GM04503 (cell line): Measurements from ENCODE around the gene CFAP20DC.
"Not testable (repeated sequence)": the region's sequence is repeated elsewhere in the genome, so short reads cannot be mapped to it uniquely, and the experiment has no call there.

Source experiments
- DNase-seq: peaks from one replicate; pipeline ENCODE4 v3.0.0-alpha.2; 2012; ENCODE audit warnings: low read depth

CFAP20DC gene

DNA sequence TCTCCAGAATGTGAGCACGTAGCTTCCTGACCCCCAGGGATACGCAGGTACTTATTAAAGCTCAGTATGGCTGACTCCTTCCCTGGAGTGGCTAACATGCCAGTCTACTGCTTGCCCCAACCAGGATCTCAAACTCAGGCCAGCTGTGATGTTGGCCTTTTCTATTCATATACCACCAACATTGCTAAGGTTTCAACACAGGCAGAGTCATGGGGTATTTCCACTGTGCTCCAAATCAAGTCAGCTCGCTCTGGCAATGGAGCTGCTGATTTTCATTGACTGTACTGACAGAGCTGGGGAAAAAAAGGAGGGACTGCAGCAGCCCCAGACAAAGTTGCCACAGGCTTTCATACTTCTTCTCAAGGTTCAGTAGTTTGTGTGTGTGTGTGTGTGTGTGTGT is 87.0 kb downstream of the CFAP20DC start:
- no peak for DNase-seq

DNA sequence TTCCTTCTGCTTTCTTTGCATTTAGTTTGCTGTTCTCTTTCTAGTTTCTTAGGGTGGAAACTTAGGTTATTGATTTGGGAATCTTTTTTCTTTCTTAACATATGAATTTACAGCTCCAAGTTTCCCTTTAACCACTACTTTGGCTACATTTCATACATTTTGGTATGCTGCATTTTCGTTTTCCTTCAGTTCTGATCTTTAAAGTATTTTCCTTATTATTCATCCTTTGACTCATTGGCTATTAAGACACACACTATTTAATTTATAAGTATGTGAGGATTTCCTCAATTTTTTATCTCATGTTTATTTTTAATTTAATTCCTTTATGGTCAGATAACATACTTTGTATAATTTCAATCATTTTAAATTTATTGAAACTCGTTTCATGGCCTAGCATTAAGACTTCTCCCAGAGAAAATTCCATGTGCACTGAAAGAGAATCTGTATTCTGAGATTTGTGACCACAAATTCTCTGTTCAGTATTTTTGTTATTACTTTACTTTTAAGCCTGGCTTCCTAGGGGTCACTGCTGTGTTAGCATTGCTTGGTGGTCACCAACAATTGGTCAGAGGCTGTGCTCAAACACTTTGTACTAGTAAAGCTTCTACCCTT is 87.7 kb downstream of the CFAP20DC start:
- peak; percentile 19 for DNase-seq

DNA sequence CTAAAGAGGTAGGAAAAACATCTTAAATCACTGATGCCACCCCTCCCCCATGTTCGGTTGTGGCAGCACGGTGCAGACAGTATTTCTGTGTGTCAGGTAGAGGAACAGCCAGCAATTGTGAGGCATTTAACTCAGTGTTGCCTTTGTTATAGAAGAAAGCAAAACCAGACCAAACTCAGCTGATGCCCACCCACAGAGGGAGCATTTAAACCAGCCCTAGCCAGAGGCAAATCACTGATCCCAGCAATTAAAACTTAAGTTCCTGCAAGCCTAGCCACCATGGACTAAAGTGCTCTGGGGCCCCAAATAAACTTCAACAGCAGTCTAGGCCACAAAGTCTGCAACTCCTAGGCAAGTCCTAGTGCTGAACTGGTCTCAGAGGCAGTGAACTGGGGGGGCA is 94.5 kb downstream of the CFAP20DC start:
- no peak for DNase-seq

DNA sequence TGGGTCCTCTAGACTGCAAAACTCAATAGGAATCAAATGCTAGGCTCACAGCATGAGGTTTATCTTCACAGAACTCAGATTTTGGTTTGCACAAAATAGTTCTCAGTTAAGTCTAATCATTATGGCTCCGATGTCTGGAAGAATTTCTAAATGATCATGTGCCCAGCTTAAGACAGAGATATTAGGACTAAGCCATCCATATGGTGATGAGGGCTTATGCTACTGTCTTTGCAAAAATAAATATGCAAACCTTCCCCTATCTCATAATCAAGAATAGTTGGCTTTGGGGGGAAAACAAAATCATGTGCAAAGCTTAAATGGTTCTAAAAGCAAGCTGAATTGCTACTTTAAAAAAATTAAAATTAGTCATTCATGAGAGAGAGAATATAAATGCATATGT is 96.5 kb downstream of the CFAP20DC start:
- no peak for DNase-seq

DNA sequence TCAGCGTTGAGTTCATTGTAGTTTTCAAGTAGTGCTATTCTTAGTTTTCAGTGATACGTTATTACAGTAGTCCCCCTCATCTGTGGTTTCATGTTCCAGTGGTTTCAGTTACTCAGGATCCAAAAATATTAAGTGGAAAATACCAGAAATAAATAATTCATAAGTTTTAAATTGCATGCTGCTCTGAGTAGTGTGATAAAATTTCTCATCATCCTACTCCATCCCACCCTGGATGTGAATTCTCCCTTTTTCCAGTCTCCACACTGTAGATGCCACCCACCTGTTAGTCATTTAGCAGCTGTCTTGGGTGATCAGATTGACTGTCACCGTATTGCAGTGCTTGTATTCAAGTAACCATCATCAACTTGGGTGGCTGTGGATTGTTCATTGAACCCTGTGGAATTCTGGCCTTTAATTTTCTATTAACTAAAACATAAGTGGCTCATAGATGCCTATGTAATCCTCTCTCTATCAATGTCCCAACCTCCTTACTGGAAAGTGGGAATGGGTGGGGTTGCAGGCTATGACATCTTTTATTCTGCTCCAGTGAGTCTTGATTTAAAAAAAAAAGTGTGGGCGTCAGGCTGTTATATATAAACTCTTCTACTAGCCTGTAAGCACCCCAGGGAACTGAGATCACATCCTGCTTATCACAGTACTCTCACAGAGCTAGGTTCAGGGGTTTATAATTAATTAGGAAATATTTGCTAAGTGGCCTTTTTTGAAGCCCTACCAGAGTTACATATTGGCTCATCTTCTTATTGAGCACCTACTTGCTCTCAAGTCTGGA is 97.5 kb downstream of the CFAP20DC start:
- DNase-seq = no peak

DNA sequence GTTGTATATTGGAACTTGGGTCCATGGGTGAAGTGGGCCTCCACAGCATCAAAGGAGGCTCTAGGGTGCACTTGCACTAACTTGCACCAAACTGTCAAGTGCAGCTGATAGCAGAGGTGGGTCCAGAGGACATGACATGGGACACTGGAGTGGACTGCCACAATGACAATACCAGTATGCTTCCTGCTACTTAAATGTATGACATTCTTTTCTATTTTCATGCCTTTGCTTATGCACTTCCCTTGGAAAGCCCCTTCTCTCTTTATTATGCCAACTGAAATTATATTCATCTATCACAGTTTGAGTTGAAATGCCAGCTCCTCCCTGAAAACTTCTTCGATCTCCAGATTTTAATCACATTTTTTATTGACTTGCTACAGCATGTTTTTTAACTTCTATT is 101.8 kb downstream of the CFAP20DC start:
- DNase-seq = no peak

DNA sequence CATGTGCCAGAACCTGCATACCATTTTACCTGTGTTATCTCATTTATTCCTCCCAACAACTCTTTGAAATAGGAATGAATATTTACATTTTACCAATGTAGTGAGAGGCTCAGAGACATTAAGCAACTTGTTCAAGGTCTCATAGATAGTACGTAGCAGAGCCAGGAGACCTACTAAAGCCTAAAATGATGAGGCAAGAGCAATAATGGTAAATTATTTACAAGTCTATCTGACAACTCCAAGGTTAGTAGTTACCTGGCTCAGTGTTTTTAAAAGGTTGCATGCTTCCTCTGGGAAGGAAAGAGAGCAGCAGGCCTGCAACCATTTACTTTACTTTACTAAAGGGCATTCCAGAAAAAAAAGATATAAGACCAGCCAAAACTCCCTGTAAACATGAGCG is 103.0 kb downstream of the CFAP20DC start:
- no peak for DNase-seq

DNA sequence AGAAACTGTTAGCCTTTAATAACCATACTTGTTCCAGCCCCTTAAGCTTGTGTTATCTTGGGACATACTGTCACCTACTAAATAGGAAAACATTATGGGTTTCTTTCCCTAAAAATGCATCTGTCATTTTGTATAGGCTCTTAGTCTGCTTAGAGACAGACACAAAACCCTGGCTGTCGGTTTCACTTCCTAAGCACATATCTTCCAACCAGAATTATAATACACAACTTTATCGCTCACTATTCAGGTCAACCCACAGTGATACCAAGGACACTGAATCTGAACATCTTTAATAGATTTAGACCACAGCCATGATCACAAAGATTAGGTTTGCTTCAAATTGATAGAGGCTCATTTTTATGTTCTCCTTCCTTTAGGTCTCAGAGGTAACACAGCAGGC is 111.8 kb downstream of the CFAP20DC start:
- DNase-seq = no peak

DNA sequence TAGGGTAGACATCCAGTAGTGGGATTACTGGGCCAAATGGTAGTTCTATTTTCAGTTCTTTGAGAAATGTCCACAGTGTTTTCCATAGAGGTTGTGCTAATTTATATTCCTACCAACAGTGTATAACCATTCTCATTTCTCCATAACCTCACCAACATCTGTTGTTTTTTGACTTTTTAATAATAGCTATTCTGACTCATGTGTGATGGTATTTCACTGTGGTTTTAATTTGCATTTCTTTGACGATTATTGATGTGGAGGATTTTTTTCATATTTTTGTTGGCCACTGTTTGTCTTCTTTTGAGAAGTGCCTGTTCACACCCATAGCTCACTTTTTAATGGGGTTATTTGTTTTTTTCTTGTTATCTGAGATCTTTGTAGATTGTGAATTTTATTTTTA is 125.2 kb downstream of the CFAP20DC start:
- DNase-seq = peak; percentile 56

DNA sequence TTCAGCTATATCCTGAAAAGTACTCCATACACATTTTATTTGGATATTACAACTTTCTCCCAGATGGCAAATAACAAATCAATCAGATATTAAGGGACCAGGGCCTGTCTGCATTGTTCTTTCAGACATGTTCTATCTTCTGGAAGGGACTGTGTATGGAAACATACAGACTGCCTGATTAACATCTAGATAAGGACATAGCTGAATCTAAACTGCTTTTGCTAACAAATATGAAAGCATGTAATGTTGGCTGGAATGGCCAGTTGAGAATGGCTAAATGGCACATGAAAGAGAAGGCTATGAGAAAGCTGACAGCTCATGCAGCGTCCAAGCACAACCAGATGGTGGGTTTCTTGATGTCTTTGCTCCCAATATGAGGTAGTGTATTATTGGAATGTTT is 149.4 kb downstream of the CFAP20DC start:
- DNase-seq = no peak

DNA sequence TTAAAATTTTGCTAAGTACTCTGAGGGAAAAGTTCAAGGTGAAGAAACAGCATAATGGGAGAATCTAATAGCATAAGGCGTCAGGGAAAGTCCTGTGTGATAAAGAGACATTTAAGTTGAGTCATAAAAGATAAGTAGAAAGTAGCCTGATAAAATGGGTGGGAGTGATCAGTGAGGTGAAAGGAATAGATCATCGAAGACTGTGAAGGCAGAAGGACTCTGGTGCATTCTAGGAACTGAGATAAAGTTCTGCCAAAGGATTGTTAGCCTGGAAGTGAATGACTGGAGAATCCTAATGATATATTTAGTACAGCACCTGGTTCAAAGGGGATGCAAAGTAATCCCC is 149.9 kb downstream of the CFAP20DC start:
- no peak for DNase-seq

DNA sequence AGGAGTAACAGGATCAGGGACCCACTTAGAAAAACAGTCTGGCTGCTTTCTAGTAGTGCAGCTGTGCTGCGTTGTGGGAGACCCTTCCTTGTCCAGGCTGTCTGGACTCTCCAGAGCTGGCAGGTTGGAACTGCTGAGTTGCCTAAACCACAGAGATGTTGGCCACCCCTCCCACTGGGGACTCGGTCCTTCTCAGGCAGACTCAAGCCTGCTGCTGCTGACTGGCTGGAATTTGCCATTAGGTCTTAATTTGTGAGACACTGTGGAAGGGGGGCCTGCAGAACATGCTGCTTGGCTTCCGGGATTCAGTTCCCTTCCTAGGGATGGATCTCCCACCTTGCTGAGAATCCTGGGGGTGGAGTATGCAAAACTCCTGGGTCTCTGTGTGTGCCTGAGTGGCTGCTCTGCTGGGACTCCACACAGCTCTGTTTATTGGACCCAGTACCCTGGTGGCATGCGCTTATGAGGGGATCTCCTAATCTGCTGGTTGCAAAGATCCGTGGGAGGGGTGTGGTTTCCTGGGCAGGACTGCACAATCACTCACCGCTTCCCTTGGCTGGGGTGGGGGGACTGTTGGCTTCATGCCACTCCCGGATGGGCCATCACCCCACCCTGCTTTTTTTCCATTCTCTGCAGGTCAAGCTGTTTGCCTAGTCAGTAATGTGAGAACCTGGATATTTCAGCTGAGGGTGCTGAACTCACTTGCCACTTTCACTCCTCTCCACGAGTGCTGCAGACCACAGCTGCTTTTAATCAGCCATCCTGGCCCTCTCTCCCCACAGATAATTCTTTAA is 150.5 kb downstream of the CFAP20DC start:
- DNase-seq = no peak

DNA sequence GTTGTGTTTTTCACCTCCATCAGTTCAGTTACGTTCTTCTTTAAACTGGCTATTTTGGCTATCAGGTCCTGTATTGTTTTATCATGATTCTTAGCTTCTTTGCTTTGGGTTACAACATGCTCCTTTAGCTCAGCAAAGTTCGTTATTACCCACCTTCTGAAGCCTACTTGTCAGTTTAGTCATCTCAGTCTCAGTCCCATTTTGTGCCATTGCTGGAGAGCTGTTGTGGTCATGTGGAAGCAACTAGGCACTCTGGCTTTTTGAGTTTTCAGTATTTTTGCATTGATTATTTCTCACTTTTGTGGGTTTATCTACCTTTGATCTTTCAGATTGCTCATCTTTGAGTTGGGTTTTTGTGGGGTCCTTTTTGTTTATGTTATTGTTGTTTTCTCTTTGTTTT is 151.3 kb downstream of the CFAP20DC start:
- DNase-seq = no peak

DNA sequence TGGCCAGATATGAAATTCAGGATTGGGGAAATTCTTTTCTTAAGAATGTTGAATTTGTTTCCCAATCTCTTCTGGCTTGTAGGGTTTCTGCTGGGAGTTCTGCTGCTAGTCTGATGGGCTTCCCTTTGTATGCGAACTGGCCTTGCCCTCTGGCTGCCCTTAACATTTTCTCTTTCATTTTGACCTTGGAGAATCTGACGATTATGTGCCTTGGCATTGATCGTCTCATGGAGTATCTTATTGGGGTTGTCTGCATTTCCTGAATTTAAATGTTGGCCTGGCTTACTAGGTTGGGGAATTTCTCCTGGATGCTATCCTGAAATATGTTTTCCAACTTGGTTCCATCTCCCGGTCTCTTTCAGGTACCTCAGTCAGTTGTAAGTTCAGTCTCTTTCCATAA is 152.2 kb downstream of the CFAP20DC start:
- no peak for DNase-seq

DNA sequence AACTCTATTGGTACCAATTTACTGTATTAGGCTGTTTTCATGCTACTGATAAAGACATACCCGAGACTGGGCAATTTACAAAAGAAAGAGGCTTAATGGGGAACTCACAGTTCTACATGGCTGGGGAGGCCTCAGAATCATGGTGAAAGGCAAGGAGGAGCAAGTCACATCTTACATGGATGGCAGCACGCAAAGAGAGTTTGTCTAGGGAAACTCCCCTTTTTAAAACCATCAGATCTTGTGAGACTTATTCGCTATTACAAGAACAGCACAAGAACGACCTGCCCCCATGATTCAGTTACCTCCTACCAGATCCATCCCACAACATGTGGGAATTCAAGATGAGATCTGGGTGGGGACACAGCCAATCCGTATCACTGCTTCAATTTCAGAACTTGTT is 154.1 kb downstream of the CFAP20DC start:
- not testable (repeated sequence) for DNase-seq

DNA sequence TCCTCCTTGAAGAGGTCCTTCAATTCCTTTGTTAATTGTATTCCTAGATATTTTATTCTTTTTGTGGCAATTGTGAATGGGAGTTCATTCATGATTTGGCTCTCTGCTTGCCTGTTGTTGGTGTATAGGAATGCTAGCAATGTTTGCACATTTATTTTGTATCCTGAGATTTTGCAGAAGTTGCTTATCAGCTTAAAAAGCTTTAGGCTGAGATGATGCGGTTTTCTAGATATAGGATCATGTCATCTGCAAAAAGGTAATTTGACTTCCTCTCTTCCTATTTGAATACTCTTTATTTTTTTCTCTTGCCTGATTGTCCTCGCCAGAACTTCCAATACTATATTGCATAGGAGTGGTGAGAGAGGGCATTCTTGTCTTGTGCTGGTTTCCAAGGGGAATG is 157.3 kb downstream of the CFAP20DC start:
- not testable (repeated sequence) for DNase-seq

DNA sequence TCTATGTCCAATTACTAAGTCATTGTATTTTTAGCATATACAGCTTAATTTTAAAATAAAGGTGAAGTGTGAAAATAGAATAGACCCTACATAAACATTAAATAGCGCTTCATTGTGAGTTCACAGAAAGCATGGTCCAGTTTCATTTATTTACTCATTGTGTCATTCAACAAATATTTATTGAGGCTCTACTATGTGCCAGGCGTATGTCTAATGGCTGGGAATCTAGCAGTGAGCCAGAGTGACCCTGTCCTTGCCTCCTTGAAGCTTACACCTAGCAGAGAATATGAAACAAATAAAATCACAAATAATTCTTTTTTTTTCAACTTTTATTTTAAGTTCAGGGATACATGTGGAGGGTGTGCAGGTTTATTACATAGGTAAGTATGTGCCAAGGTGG is 161.7 kb downstream of the CFAP20DC start:
- no peak for DNase-seq

DNA sequence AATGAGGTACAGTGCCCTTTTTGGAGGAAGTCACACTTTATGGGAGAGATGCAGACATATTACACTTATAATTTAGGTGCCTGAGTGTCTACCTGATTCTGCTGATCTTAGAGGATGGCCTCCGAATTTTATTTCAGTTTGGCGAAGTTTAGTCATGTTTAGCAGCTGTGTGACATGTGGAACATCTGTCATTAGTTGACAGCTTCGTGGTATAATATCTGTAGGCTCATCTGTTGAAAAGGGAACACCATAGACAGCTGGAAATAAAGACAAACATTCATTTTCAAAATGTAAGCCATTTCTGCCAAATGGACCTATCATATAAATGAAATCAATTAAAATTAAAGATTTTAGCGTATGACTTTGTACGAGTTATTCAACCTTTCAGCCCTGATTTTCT is 165.4 kb downstream of the CFAP20DC start:
- no peak for DNase-seq

DNA sequence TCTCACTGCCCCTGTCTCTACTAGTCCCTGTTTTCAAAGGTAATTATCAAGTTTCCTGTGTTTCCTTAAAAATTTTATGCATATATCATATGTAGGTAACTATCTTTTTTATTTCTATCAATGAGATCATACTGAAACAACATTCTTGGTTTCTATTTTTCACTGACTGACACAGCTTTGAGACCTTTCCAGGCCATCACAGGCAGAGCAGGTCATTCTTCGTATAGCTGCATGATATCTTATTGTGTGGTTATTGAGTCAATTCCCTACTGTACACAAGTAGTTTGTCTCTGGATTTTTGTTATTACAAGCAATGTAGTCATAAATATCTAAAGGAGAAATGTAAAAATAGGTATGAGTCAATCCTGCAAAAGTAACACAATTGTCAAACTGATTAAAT is 169.6 kb downstream of the CFAP20DC start:
- no peak for DNase-seq

DNA sequence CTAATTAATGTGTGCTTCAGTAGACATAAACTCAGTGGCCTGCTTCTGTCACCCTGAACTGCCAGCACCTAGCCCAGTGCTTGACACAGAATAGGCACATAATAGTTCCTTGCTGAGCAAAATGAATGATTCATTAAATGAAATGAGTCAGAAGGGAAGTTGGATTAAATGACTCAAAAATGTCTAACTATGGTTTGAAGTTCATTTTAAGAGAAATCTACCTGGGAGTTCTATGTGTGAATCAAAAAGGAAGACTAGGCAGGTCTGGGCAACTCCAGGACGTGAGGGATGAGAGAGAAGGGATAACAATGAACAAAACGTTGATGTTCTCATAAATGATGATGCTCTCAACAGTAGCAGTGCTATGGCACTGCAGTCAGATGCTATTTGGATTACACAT is 175.0 kb downstream of the CFAP20DC start:
- peak; percentile 13 for DNase-seq

DNA sequence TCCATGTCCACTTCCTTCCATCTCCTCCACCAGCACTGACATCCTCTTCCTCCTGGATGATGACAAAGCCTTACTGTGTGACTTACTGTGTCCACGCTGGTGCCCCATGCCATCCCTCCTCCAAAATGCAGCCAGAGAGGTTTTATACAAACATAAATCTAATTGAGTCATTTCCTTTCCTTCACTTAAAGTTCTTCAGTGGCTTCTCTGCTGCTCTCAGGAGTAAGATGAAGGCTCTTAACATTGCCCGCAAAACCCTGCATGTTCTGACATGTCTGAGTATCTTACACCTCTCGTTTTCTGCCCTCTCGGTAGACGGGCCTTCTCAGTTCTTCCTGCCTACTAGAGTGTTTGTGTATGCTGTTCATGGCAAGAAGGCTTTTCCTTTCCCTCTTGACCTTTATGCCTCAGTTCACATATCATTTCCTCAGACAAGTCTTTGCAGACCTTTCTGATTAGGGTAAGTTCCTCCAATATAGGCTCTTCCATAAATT is 175.5 kb downstream of the CFAP20DC start:
- DNase-seq = no peak

DNA sequence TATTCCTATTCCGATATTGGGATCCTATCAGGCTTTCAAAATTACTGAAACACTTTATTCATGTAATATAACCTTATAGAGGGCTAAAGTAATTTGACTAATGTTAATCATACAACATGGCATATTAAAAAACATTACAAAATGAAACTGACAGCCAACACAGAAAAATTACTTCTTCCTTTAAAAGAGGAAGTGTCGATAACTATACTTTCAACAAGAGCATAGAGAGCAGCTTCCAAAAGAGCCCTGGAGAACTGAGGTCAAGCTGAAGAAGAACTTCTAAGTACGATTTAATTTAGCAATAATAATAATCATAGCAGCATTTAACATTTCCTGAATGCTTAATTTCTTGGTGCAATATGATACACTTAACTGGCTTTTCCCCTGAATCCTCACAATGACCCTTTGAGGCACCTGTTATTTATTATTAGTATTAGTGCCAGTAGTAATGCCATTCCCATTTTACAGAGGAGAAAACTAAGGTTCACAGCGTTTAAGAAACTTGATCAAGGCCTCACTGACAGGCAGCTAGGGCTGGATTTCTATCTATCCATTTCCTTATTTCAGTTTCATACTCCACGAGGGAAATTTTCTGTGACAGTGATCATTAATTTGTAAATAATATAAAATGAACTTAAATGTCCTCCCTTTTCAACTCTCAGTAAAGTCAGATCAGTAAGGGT is 181.6 kb downstream of the CFAP20DC start:
- DNase-seq = no peak

DNA sequence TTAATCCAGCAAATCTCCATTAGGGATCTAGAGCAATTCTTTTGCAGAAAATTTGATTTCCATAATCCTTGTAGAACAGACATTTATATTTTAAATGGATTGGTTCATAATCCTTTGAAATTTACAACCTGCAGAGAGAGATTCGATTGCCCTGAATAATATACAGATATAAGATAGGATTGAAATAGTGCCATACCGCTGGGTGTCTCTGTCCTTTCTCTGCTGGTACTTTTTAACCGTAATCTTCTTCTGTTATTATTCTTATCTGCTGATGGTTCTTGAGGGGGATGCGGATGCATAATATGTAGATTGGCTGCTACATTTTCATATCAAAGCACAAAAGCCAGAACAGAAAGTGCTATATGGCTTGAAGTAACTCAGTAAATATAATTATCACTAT is 182.2 kb downstream of the CFAP20DC start:
- DNase-seq = no peak
